ENCODE results near the gene PAQR4. TPM values are rescaled to one million over a fixed set of nuclear protein-coding genes. Genes with fewer than 3 reads are reported as not detected.
A peak's percentile ranks its signal among the peaks of the same experiment; 100 is the strongest.

PAQR4 gene
- total RNA-seq, 2 experiments from 2014 or later = 25.8 to 28.2 TPM

DNA sequence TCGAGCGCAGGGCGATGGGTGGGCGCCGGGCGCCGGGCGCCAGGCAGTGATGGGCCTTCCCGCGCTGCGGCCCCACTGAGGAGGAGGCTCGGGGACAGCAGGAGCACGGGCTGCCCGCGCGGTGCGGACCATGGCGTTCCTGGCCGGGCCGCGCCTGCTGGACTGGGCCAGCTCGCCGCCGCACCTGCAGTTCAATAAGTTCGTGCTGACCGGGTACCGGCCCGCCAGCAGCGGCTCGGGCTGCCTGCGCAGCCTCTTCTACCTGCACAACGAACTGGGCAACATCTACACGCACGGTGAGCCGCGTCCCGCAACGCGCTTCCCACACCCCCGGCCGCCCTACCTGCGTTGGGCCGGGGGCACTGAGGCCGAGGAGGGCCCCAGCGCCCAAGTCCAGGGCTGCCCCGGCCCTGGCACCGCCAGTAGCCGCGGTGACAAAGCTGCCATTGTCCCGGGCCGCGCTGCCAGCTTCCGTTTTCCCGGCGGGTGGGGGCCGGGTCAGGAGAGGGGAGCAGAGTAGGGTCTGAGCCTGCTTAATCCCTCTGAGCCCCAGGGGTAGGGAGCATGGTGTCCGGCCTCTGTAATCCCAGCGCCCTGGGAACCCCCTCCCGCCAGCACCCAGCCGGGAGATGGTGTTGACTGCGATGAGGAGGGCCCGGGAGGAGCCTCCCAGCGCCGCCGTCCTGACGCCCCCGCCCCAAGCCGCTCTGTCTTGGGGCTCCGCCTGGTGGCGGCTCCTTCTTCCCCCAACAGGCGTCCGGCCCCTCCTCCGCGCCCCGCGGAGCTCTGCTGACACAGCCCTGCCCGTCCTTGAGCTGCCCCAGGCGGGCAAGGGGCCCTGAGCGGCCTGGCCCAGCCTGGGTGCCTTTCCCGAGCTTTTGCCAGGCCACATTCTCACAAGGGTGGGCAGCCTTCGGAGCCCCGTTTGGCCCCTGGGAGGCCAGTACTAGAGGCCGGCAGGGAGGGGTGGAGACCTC lies 685 bp downstream of the PAQR4 start:
- intact Hi-C loops (cut with micrococcal nuclease) = loop anchor here (1.0 to 2.0 kb wide), 2 partner anchors 10 to 51 kb away; partner anchors contain the start of genes PKMYT1 and TNFRSF12A
- H3K4me1 Mint-ChIP-seq (ENCODE audit: low read depth) = peaks cover 25% of the 10 kb centered on the region
- H3K27me3 Mint-ChIP-seq (ENCODE audit: low read depth) = peaks cover 28% of the 10 kb centered on the region
- peak overlapping the region; percentile 74 for H3K4me3 Mint-ChIP-seq
- no peaks in the 10 kb centered on the region for H3K9me3 Mint-ChIP-seq
- peaks cover 21% of the 10 kb centered on the region for H3K36me3 Mint-ChIP-seq (ENCODE audit: low read depth)
- peak; percentile 87 for DNase-seq
- no peak overlapping the region for H3K27ac Mint-ChIP-seq
- CTCF ChIA-PET = interaction anchor here (0.6 to 1.3 kb wide), 7 partner anchors 9 to 89 kb away, joined by 3 to 5 read pairs (median 4); no protein-coding TSS in a partner anchor

DNA sequence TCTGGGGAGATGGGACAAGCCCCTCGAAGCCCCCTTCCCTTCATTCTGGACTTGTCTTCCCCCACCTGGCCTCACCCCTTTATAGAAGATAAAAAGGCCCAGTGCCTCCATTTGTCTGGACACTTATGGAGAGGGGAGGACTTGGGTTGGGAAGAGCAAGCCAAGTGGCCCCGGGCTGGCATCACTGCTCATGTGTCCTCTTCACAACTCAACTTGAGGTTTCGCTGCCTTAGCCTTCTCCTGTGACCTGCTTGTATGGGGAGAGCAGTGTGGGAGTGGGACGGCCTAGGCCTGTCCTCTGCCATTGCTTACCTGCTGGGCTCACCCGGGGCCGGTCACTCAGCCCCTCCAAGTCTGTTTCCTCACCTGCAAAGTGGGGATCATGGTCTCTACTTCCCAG lies 1.4 kb downstream of the PAQR4 start:
- intact Hi-C loops (cut with micrococcal nuclease) = loop anchor here (1.0 to 2.0 kb wide), 2 partner anchors 10 to 50 kb away; partner anchors contain the start of genes PKMYT1 and TNFRSF12A
- Mint-ChIP-seq H3K9me3 (no peaks in the 10 kb centered on the region), H3K27ac (no peak overlapping the region), H3K4me1 (ENCODE audit: low read depth) (peaks cover 23% of the 10 kb centered on the region), H3K27me3 (ENCODE audit: low read depth) (peaks cover 23% of the 10 kb centered on the region), H3K4me3 (peak overlapping the region; percentile 74), H3K36me3 (ENCODE audit: low read depth) (peaks cover 22% of the 10 kb centered on the region)
- CTCF ChIA-PET = interaction anchor here (1.0 to 1.3 kb wide), 3 partner anchors 8 to 14 kb away, joined by 3 to 5 read pairs (median 4); no protein-coding TSS in a partner anchor
- DNase-seq = no peak

DNA sequence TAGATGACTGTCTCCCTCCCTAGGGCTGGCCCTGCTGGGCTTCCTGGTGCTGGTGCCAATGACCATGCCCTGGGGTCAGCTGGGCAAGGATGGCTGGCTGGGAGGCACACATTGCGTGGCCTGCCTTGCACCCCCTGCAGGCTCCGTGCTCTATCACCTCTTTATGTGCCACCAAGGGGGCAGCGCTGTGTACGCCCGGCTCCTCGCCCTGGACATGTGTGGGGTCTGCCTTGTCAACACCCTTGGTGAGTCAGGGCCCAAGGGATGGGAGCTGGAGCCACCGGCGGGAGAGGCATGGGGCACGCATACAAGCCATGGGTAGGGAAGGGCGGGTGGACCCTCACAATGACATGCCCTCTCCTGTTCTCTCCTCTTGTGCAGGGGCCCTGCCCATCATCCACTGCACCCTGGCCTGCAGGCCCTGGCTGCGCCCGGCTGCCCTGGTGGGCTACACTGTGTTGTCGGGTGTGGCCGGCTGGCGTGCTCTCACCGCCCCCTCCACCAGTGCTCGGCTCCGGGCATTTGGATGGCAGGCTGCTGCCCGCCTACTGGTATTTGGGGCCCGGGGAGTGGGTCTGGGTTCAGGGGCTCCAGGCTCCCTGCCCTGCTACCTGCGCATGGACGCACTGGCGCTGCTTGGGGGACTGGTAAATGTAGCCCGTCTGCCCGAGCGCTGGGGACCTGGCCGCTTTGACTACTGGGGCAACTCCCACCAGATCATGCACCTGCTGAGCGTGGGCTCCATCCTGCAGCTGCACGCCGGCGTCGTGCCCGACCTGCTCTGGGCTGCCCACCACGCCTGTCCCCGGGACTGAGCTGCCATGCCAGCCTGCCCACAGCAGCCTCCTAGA lies 2.2 kb downstream of the PAQR4 start:
- Mint-ChIP-seq H3K4me1 (ENCODE audit: low read depth) (peaks cover 23% of the 10 kb centered on the region), H3K27me3 (ENCODE audit: low read depth) (peaks cover 17% of the 10 kb centered on the region), H3K4me3 (peak overlapping the region; percentile 74), H3K9me3 (no peaks in the 10 kb centered on the region), H3K27ac (no peak overlapping the region), H3K36me3 (ENCODE audit: low read depth) (peaks cover 29% of the 10 kb centered on the region)
- intact Hi-C loops (cut with micrococcal nuclease) = loop anchor here (2.0 kb wide), 1 partner anchor 49 kb away; the partner anchor contains the start of gene TNFRSF12A
- CTCF ChIA-PET = interaction anchor here (1.7 to 1.8 kb wide), 2 partner anchors 10 to 57 kb away, joined by 8 to 9 read pairs; no protein-coding TSS in a partner anchor
- DNase-seq = no peak

GRCh38 chr16:2971985-2972784 lies 3.0 kb downstream of the PAQR4 start:
- peaks cover 23% of the 10 kb centered on the region for H3K4me1 Mint-ChIP-seq (ENCODE audit: low read depth)
- no peak for DNase-seq
- CTCF ChIA-PET = interaction anchor here (1.0 to 1.8 kb wide), 3 partner anchors 9 to 56 kb away, joined by 3 to 9 read pairs (median 8); no protein-coding TSS in a partner anchor
- H3K36me3 Mint-ChIP-seq (ENCODE audit: low read depth) = peaks cover 33% of the 10 kb centered on the region
- H3K27me3 Mint-ChIP-seq (ENCODE audit: low read depth) = peaks cover 15% of the 10 kb centered on the region
- peak overlapping the region; percentile 44 for H3K4me3 Mint-ChIP-seq
- no peaks in the 10 kb centered on the region for H3K9me3 Mint-ChIP-seq
- peak overlapping the region; percentile 43 for H3K27ac Mint-ChIP-seq
- intact Hi-C loops (cut with micrococcal nuclease) = loop anchor here (2.0 kb wide), 1 partner anchor 49 kb away; the partner anchor contains the start of gene TNFRSF12A

- Mint-ChIP-seq H3K27me3 (ENCODE audit: low read depth) (peaks cover 9% of the 10 kb centered on the region), H3K9me3 (no peaks in the 10 kb centered on the region), H3K36me3 (ENCODE audit: low read depth) (peaks cover 42% of the 10 kb centered on the region), H3K4me1 (ENCODE audit: low read depth) (peaks cover 22% of the 10 kb centered on the region), H3K27ac (no peak overlapping the region), H3K4me3 (no peak overlapping the region)
- no peak for DNase-seq
- intact Hi-C loops (cut with micrococcal nuclease) = no loop called here
- CTCF ChIA-PET = interaction anchor here (1.0 to 1.8 kb wide), 2 partner anchors 12 to 55 kb away, joined by 3 to 8 read pairs; no protein-coding TSS in a partner anchor
Measured at GRCh38 chr16:2973093-2973492, 3.9 kb downstream of the PAQR4 start.

GRCh38 chr16:2973605-2974318 lies 4.6 kb downstream of the PAQR4 start:
- no peak overlapping the region for H3K4me3 Mint-ChIP-seq
- no peak overlapping the region for H3K27ac Mint-ChIP-seq
- H3K27me3 Mint-ChIP-seq (ENCODE audit: low read depth) = peaks cover 3% of the 10 kb centered on the region
- no peaks in the 10 kb centered on the region for H3K9me3 Mint-ChIP-seq
- intact Hi-C loops (cut with micrococcal nuclease) = no loop called here
- no peak for DNase-seq
- H3K4me1 Mint-ChIP-seq (ENCODE audit: low read depth) = peaks cover 17% of the 10 kb centered on the region
- CTCF ChIA-PET = interaction anchor here (1.0 kb wide), 1 partner anchor 47 kb away, joined by 4 read pairs; the partner anchor contains the start of gene TNFRSF12A
- H3K36me3 Mint-ChIP-seq (ENCODE audit: low read depth) = peaks cover 45% of the 10 kb centered on the region

GRCh38 chr16:2974319-2975056 lies 5.3 kb downstream of the PAQR4 start:
- no peak for DNase-seq
- Mint-ChIP-seq H3K9me3 (no peaks in the 10 kb centered on the region), H3K4me1 (ENCODE audit: low read depth) (peaks cover 17% of the 10 kb centered on the region), H3K27ac (no peak overlapping the region), H3K27me3 (ENCODE audit: low read depth) (peaks cover 3% of the 10 kb centered on the region), H3K4me3 (no peak overlapping the region), H3K36me3 (ENCODE audit: low read depth) (peaks cover 48% of the 10 kb centered on the region)
- intact Hi-C loops (cut with micrococcal nuclease) = no loop called here
- CTCF ChIA-PET = interaction anchor here (0.8 to 1.0 kb wide), 2 partner anchors 10 to 46 kb away, joined by 3 to 4 read pairs; partner anchors contain the start of gene TNFRSF12A

GRCh38 chr16:2975161-2975795 lies 6.1 kb downstream of the PAQR4 start:
- intact Hi-C loops (cut with micrococcal nuclease) = no loop called here
- Mint-ChIP-seq H3K36me3 (ENCODE audit: low read depth) (peaks cover 52% of the 10 kb centered on the region), H3K9me3 (no peaks in the 10 kb centered on the region), H3K27me3 (ENCODE audit: low read depth) (peaks cover 3% of the 10 kb centered on the region), H3K4me1 (ENCODE audit: low read depth) (peaks cover 17% of the 10 kb centered on the region), H3K4me3 (no peak overlapping the region), H3K27ac (no peak overlapping the region)
- DNase-seq = no peak
- CTCF ChIA-PET = interaction anchor here (0.8 kb wide), 1 partner anchor 9 kb away, joined by 3 read pairs; no protein-coding TSS in a partner anchor

GRCh38 chr16:2976201-2976600 lies 7.1 kb downstream of the PAQR4 start:
- Mint-ChIP-seq H3K9me3 (no peaks in the 10 kb centered on the region), H3K36me3 (ENCODE audit: low read depth) (peaks cover 45% of the 10 kb centered on the region), H3K27me3 (ENCODE audit: low read depth) (peaks cover under 1% of the 10 kb centered on the region), H3K27ac (no peak overlapping the region), H3K4me1 (ENCODE audit: low read depth) (peaks cover 11% of the 10 kb centered on the region), H3K4me3 (no peak overlapping the region)
- no peak for DNase-seq
- CTCF ChIA-PET = no interaction called here
- intact Hi-C loops (cut with micrococcal nuclease) = no loop called here

GRCh38 chr16:2976673-2977072 lies 7.5 kb downstream of the PAQR4 start:
- intact Hi-C loops (cut with micrococcal nuclease) = no loop called here
- DNase-seq = no peak
- peaks cover 45% of the 10 kb centered on the region for H3K36me3 Mint-ChIP-seq (ENCODE audit: low read depth)
- no peaks in the 10 kb centered on the region for H3K27me3 Mint-ChIP-seq (ENCODE audit: low read depth)
- peaks cover 11% of the 10 kb centered on the region for H3K4me1 Mint-ChIP-seq (ENCODE audit: low read depth)
- no peak overlapping the region for H3K27ac Mint-ChIP-seq
- CTCF ChIA-PET = interaction anchor here (1.0 kb wide), 1 partner anchor 15 kb away, joined by 4 read pairs; no protein-coding TSS in a partner anchor
- H3K4me3 Mint-ChIP-seq = no peak overlapping the region
- H3K9me3 Mint-ChIP-seq = no peaks in the 10 kb centered on the region
